DMS53 (cell line): ENCODE measurements around the gene MIEF2.

Source experiments
- DNase-seq: peaks from one replicate; lab custom pipeline; 2025; lab: John Stamatoyannopoulos, UW

MIEF2 gene

GRCh38 chr17:18235743-18236256 is 24.7 kb upstream of the MIEF2 start:
- DNase-seq, result no peak

GRCh38 chr17:18236494-18236893 is 24.0 kb upstream of the MIEF2 start:
- DNase-seq, result no peak

DNA sequence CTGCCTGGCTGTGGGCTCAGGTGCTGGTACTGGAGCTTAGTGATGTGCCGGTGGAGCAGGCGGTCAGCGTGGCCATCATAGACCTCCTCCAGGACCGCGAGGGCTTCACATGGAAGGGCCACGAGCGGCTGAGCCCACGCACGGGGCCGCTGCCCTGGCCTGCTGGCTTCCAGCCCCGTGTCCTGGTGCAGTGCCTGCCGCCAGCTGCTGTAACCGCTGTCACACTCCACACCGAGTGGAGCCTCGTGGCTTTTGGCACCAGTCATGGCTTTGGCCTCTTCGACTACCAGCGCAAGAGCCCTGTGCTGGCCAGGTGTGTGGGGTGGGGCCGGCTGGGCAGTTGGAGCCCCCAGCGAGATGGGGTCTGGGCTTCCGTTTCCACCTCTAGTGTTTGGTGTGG is 23.0 kb upstream of the MIEF2 start:
- no peak for DNase-seq

- DNase-seq, result no peak
Observed at GRCh38 chr17:18238299-18238698, 22.2 kb upstream of the MIEF2 start.

- DNase-seq, result no peak
Observed at GRCh38 chr17:18240449-18240848, 20.0 kb upstream of the MIEF2 start.

DNA sequence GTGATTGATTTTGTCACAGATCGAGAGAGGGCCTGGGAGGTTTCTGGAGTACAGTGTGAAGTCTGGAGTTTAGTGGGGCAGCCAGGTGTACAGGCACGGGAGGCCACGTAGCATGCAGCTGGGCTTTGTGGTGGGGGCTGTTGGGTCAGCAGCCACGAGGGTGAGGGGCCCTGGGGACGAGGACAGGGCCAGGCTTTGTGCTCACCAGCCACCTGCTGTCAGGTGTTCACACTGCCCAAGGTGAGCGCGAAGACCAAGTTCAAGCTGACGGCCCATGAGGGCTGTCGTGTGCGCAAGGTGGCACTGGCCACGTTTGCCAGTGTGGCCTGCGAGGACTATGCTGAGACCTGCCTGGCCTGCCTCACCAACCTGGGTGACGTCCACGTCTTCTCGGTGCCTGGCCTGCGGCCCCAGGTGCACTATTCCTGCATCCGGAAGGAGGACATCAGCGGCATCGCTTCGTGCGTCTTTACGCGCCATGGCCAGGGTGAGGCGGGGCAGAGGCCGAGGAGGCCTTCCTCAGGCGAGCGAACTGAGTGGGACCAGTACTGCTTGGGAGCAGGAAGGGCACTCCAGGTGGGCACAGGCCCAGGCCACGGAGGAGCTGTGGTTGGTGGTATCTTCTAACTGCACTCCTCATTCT is 19.1 kb upstream of the MIEF2 start:
- DNase-seq, result no peak

DNA sequence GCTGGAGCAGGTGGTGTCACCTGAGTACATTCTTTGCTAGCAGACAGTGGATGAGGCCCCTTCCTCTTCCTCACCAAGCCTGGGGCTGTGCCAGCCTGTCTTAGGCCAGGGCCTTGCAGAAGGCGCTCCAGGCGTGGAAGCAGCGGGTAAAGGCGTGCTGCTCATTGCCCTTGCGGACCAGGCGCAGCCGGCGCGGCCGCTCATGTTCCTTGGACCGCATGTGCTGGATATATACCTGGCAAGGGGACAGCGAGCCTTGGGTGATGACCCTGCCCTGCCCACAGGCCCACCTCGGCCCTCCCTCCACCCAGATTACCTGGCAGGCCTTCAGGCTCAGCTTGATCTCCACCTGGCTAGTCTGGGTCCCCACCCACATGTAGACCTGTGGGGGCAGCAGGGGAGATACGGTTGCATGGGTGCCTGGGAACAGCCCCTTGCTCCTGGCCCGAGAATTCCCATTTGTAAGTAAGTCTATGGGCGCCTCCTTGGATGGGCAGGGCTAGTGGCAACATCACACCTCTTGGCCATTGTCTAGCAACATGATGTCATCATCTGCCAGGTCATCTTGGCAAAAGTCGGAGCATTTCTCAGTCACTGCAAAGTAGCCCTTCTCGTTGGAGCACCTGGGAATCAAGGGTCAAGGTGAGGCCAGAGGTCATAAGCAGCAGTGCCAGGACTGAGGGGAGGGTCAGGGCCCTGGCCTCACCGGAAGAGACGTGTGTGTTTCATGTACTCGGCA is 15.3 kb upstream of the MIEF2 start:
- no peak for DNase-seq

DNA sequence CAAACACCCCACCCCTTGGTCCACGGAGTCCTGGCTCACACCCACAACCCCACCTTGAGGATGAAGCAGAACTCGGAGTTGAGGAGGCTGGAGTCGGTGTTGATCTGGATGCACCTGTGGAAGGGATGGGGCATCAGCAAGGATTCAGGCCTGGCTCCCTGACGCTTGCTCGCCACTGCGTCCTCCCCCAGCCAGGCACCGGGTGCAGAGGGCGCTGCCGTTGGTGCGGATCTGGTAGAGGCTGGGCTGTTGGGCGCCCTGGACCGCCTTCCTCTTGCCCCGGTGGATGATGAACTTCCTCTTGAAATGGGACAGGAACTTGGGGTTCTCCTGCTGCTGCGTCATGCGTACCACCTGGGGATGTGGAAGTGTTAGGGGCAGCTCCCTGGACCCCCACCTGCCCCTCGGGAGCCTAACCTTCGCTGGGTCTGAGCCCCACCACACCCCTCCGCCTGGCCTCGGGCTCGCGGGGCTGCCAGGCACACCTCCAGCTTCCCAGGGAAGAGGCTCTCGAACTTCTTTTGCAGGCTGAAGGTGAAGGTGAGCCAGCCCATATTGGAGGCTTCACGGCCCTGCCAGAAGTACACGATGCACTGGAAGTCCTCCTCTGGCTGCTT is 14.2 kb upstream of the MIEF2 start:
- no peak for DNase-seq

GRCh38 chr17:18246880-18247612 is 13.4 kb upstream of the MIEF2 start:
- DNase-seq, result peak; percentile 93

DNA sequence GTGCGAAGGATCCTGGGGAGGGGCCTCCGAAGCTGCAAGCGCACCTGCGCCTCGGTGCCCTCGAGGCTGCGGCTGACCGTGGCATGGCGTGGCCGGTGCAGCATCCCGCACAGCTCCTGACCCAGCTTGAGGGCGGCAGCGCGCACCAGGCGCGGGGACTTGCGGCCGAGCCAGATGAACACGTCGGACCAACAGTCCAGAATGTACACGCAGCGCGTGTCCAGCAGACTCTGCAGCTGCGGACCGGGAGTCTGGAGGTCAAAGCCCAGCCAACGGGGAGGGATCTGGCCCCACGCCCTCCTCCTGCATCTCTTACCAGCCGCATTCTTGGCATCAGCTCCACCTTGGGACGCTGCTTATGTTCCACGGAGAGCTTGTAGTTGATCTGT is 12.9 kb upstream of the MIEF2 start:
- DNase-seq, result peak; percentile 67

GRCh38 chr17:18248300-18248731 is 12.1 kb upstream of the MIEF2 start:
- peak; percentile 83 for DNase-seq

DNA sequence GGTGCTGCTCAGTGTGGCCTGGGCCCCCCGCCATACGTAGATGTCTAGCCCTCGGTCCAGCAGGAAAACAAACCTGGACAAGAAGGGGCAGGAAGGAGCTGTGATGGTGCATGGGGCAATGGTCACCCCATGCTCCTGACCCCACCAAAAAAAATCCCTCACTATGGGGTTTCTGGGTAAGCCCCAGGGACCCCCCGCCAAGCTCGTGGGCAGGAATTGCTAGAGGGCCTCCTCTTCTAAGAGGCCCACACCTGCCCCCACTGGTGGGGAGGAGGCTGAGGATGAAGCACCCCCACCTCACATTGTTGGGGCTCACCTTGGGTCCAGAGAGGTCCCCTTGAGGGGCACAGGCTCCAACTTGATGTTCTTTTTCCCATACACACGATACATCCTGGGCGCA is 11.7 kb upstream of the MIEF2 start:
- DNase-seq, result no peak

DNA sequence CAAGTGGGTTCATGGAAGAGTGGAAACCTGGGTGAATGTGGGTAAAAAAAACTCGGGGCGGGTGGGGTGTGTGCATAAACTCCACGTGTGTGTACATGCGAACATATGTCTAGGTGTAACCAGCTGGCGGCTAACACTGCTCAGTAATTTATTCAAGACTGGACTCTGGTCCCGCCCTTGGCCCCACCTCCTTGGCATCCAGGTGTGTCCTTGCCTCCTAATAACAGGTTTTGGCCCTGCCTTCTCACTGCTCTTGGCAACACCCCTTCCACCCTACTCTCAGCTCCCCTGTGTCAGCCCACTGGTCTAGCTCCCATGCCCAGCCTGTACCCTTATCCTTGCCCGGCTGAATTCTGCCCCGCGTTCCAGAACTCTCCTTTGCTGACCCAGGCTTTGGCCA is 10.2 kb upstream of the MIEF2 start:
- DNase-seq, result peak; percentile 75

DNA sequence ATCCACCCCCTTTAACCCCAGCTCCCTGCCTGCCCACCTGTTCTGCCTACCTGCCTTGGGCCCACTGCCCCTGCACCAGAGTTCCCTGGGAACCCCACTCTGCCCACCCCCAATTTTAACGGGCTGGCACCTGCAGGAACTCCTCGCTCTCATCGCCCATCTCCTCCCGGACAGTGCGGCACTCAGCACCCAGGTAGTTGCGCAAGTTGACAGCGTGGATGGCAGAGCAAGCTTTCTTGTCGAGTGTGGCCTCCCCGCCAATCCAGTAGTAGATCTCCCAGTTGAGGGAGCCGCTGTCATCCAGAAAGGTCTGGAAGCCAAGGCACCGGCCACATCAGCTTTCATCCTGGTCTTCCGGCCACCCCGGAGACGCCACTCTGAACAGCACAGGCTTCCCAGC is 9.8 kb upstream of the MIEF2 start:
- DNase-seq, result no peak

GRCh38 chr17:18251204-18251603 is 9.3 kb upstream of the MIEF2 start:
- no peak for DNase-seq

GRCh38 chr17:18252160-18252559 is 8.3 kb upstream of the MIEF2 start:
- DNase-seq, result no peak

DNA sequence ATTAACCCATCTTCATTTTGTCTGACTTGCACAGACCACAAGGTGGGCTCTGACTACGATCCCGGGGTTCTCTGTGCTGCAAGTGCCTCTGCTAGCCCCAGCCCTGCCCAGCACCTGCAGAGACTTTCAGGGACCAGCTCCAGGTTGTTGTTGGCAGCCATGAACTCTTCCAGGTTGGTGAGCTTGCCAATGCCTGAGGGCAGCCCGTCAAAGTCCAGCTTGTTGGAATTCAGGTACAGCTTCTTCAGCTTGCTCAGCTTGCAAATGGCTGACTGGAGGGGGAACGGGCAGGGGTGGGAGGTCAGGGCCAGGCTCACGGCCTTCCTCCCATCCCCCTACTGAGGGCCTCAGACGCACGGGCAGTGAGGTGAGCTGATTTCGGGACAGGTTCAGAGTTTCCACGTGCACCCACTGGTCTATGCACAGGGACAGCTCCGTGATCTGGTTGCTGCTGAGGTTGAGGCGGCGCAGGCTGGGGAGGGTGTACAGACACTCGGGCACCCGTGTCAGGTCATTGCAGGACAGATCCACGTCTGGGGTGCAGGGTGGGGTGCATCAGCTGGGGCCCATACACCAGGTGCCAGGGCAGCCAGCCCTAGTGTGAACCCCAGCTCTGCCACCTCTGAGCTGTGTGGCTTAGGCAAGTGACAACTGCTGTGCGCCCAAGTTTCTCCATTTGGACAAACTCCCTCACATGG is 7.1 kb upstream of the MIEF2 start:
- no peak for DNase-seq

GRCh38 chr17:18253947-18254821 is 6.3 kb upstream of the MIEF2 start:
- DNase-seq, result no peak

DNA sequence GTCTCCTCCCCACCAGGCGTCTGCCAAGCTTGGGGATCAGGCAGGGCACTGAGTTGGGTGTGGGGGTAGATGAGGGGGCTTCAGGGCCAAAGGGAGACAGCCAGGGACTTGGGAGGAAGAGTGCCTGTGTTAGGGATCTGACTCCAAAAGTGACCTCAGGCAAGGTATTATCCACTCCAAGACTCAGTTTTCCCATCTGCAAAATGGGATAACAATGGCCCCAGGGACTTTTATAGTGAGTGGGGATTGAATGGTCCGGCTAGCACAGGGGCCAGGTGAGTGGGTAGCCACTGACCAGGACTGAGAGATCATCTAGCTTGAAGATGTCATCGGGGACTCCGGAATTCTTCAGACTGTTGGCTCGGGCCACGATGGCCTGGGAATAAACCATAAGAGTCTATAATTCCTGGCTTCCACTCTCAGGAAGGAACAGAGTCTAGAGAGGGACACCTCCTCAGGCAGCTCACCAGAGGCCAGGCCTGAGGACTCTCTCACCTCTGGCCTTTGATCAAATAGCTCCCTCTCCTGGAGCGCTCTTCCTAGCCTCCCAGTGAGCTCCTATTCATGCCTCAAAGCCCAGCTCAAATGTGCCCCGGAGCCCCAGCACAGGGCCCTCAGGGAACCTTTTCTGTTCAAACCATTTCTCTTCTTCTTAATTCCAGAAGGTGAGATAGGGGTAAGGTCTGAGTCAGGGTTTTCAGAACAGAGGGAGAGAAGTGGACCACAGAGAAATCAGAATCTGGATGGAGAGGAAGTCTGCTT is 5.4 kb upstream of the MIEF2 start:
- no peak for DNase-seq

DNA sequence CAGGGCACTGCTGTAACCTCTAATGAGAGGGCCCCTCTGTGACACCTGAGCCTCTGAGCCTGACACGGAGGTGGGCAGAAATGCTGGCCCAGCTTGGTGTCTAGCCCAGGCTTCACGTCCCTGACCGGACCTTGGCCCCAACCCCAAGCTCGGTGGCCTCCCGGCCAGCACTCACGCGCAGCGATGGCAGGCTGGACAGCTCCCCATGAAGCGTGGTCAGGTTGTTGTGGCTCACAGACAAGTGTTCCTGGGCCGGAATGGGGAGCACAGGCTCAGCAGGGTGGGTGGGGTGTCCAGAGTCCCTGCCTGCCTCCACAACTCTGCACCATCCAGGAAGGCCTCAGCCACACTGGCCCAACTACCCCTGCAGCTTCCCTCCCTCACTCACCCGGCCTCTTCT is 4.1 kb upstream of the MIEF2 start:
- no peak for DNase-seq
